HepG2 (cell line): ENCODE measurements around the gene SPAAR. TPM values are rescaled to one million over a fixed set of nuclear protein-coding genes. Genes with fewer than 3 reads are reported as not detected.

ENCODE experiments used
- ATAC-seq: fragments of 200-7000 bp; cut with Tn5 transposase; 3 replicates; pipeline ENCODE4 v1.9.1; 2020; ENCODE audit warnings: mild to moderate bottlenecking, moderate library complexity
- BruUV-seq: library from RNA; stranded (reverse); fragments of 400-500 nt; replicated peaks from 2 replicates; lab custom pipeline; 2021; lab: Mats Ljungman, UMichigan
- CTCF ChIA-PET: fragments of 300-600 bp; formaldehyde crosslinking; extraction: SDS; loops from one replicate; lab custom pipeline; 2021; ENCODE audit warnings: low total read pairs, inconsistent platforms, low intra/inter-chr PET ratio; lab: Yijun Ruan, JAX
- POLR2A ChIA-PET: fragments of 350-600 bp; sonication (Branson Sonifier 250); formaldehyde crosslinking; loops from one replicate; lab custom pipeline; 2020; ENCODE audit warnings: antibody characterized with exemption, inconsistent platforms; lab: Yijun Ruan, JAX
- DNase-seq: peaks from one replicate; pipeline ENCODE4 v3.0.0-alpha.2; 2015; ENCODE audit warnings: low spot score
- FAIRE-seq: peaks from 3 replicates; lab custom pipeline; 2011; peaks lifted over from hg19 to GRCh38; lab: Jason Lieb, UNC
- H2AFZ ChIP-seq: one replicate; pipeline ENCODE4 v1.6.1; 2011; ENCODE audit warnings: low read length, inconsistent platforms
- H3K27ac ChIP-seq: fragments of 300-600 bp; 3 replicates; pipeline ENCODE4 v1.8.0; 2011; ENCODE audit warnings: mixed run types, mild to moderate bottlenecking, mixed read lengths, low read length, inconsistent platforms; ENCODE audit not compliant: insufficient read depth; ENCODE audit errors: extremely low read length
- H3K27me3 ChIP-seq, 2 experiments: fragments of 200-600 bp in 1 of 2; 2 replicates in 1 of 2; 3 replicates in 1 of 2; pipeline versions ENCODE4 v1.6.0 to v1.8.0; 2011; ENCODE audit warnings: low read length in 2 of 2, mild to moderate bottlenecking in 2 of 2, moderate library complexity in 2 of 2, inconsistent platforms in 1 of 2; ENCODE audit not compliant: insufficient read depth in 2 of 2, control insufficient read depth in 1 of 2
- H3K36me3 ChIP-seq, 2 experiments: fragments of 200-600 bp in 1 of 2; replicated peaks in 1 of 2; 2 replicates in 1 of 2; 3 replicates in 1 of 2; pipeline versions ENCODE4 v1.5.1 to v1.8.0; 2011; ENCODE audit warnings: low read length in 2 of 2, inconsistent platforms in 1 of 2; ENCODE audit not compliant: insufficient read depth in 2 of 2, control insufficient read depth in 1 of 2
- H3K4me1 ChIP-seq: 2 replicates; pipeline ENCODE4 v1.5.1; 2012; ENCODE audit warnings: low read length, inconsistent platforms; ENCODE audit not compliant: insufficient read depth
- H3K4me2 ChIP-seq: 2 replicates; pipeline ENCODE4 v1.6.0; 2011; ENCODE audit warnings: low read depth, low read length, inconsistent platforms
- H3K4me3 ChIP-seq, 3 experiments: fragments of 200-600 bp in 1 of 3; sonication (generic), shearing (Covaris generic) in 1 of 3; replicated peaks in 1 of 3; 2 replicates each; pipeline ENCODE4 v1.5.1; 2011 to 2016; ENCODE audit warnings: low read length in 3 of 3, inconsistent platforms in 2 of 3, low read depth in 2 of 3, mild to moderate bottlenecking in 2 of 3, control low read depth in 1 of 3, mixed read lengths in 1 of 3; ENCODE audit not compliant: insufficient read depth in 1 of 3
- H3K79me2 ChIP-seq: one replicate; pipeline ENCODE4 v1.6.1; 2011; ENCODE audit warnings: low read length, inconsistent platforms; ENCODE audit not compliant: insufficient read depth
- H3K9ac ChIP-seq: 2 replicates; pipeline ENCODE4 v1.6.0; 2011; ENCODE audit warnings: mild to moderate bottlenecking, low read depth, low read length, inconsistent platforms; ENCODE audit not compliant: insufficient read depth
- H3K9me3 ChIP-seq: 2 replicates; pipeline ENCODE4 v1.5.1; 2012; ENCODE audit warnings: mild to moderate bottlenecking, low read length
- H4K20me1 ChIP-seq: 2 replicates; pipeline ENCODE4 v1.6.0; 2011; ENCODE audit warnings: inconsistent platforms, mild to moderate bottlenecking, low read length, moderate library complexity; ENCODE audit not compliant: insufficient read depth
- AHDC1 ChIP-seq: sonication (generic); formaldehyde crosslinking; IDR thresholded peaks from 2 replicates; pipeline ENCODE4 v1.5.1; 2020; ENCODE audit warnings: mild to moderate bottlenecking, missing genetic modification reagents, borderline replicate concordance
- FOXO1 ChIP-seq: sonication (generic); formaldehyde crosslinking; IDR thresholded peaks from 2 replicates; pipeline ENCODE4 v1.4.0; 2020; ENCODE audit warnings: missing genetic modification reagents
- KMT2A ChIP-seq: sonication (generic); formaldehyde crosslinking; IDR thresholded peaks from 2 replicates; pipeline ENCODE4 v1.4.0; 2020; ENCODE audit warnings: missing genetic modification reagents
- MEIS1 ChIP-seq: sonication (generic); formaldehyde crosslinking; IDR thresholded peaks from 2 replicates; pipeline ENCODE4 v1.9.0; 2021; ENCODE audit warnings: mild to moderate bottlenecking, missing genetic modification reagents, moderate library complexity, borderline replicate concordance
- NONO ChIP-seq, 2 experiments: fragments of 450-650 bp in 1 of 2; sonication (generic) in 1 of 2; formaldehyde crosslinking in 1 of 2; IDR thresholded peaks in 1 of 2; conservative IDR thresholded peaks in 1 of 2; 2 replicates each; pipeline versions ENCODE4 v1.6.1 to v1.8.0; 2017 to 2022; ENCODE audit warnings: mild to moderate bottlenecking in 1 of 2, missing genetic modification reagents in 1 of 2, moderate library complexity in 1 of 2
- RCOR2 ChIP-seq: IDR thresholded peaks from 2 replicates; pipeline ENCODE4 v1.6.1; 2016; ENCODE audit warnings: missing biosample characterization, missing genetic modification reagents
- SMYD3 ChIP-seq: sonication (generic); formaldehyde crosslinking; IDR thresholded peaks from 2 replicates; pipeline ENCODE4 v1.8.1; 2023; ENCODE audit warnings: mild to moderate bottlenecking, missing genetic modification reagents
- ZNF510 ChIP-seq: sonication (generic); formaldehyde crosslinking; IDR thresholded peaks from 2 replicates; pipeline ENCODE4 v1.4.0; 2020; ENCODE audit warnings: low read depth, mild to moderate bottlenecking, missing genetic modification reagents
- ZNF572 ChIP-seq: sonication (generic); formaldehyde crosslinking; IDR thresholded peaks from 2 replicates; pipeline ENCODE4 v1.5.1; 2020; ENCODE audit warnings: mild to moderate bottlenecking, missing genetic modification reagents
- ZNF710 ChIP-seq: sonication (generic); formaldehyde crosslinking; IDR thresholded peaks from 2 replicates; pipeline ENCODE4 v1.5.0; 2020; ENCODE audit warnings: mild to moderate bottlenecking, missing genetic modification reagents, borderline replicate concordance
- ZSCAN25 ChIP-seq: sonication (generic); formaldehyde crosslinking; IDR thresholded peaks from 2 replicates; pipeline ENCODE4 v1.8.0; 2022; ENCODE audit warnings: mild to moderate bottlenecking, missing genetic modification reagents
- WGBS: methylation state at CpG from one replicate; pipeline ENCODE4 v1.1.6; 2017; ENCODE audit warnings: low lambda C conversion rate; 5-methylcytosine and 5-hydroxymethylcytosine counted together
- in situ Hi-C: cut with HindIII; loops from 2 replicates; pipeline ENCODE4 v1.10.0; 2017; ENCODE audit warnings: low pct_unique_long_range_greater_than_20kb; ENCODE audit not compliant: extremely low pct_ligation_motif_present
- intact Hi-C: fragments of 100-400 bp; cut with micrococcal nuclease; formaldehyde crosslinking; loops from one replicate; pipeline ENCODE4 v1.10.0; 2022; ENCODE audit not compliant: unreplicated experiment
- polyA plus RNA-seq, 8 experiments: library from polyadenylated mRNA; depleted of rRNA in 3 of 8; stranded (reverse) in 7 of 8; unstranded in 1 of 8; fragments of >200 nt; fragmentation: Illumina TruSeq in 4 of 8; extraction: Trizol in 4 of 8; gene quantifications; 2 replicates each; pipeline versions ENCODE4 v1.2.1 to v1.2.3, GENCODE V29; 2011 to 2016; ENCODE audit warnings: low read depth in 4 of 8, missing spikeins in 1 of 8, mixed read lengths in 1 of 8; ENCODE audit not compliant: insufficient read depth in 1 of 8
- total RNA-seq, 5 experiments: library from RNA; depleted of rRNA; stranded (reverse); fragments of >200 nt; fragmentation: Illumina TruSeq; extraction: Trizol; gene quantifications; 2 replicates each; pipeline ENCODE4 v1.2.3, GENCODE V29; 2016; ENCODE audit warnings: low read depth in 1 of 5
- TF ChIP-seq, protein P1 (sequence below): sonication (generic); formaldehyde crosslinking; IDR thresholded peaks from 2 replicates; pipeline ENCODE4 v1.9.0; 2021; ENCODE audit warnings: missing genetic modification reagents, mild to moderate bottlenecking, borderline replicate concordance
- TF ChIP-seq, protein P2 (sequence below): sonication (generic); formaldehyde crosslinking; IDR thresholded peaks from 2 replicates; pipeline ENCODE4 v1.8.1; 2023; ENCODE audit warnings: mild to moderate bottlenecking, missing genetic modification reagents

SPAAR gene
- total and polyA plus RNA-seq, 2 of the 13 experiments (the other 11 are each of a cell fraction or from before 2014, with no cell fraction given): 0.07 TPM; not detected in 1

GRCh38 chr9:35960039-35960655 lies 50.9 kb downstream of the SPAAR start:
- BruUV-seq: no TSS peak
- Histone ChIP-seq H3K36me3 (no peaks in the 10 kb centered on the region), H3K79me2 (no peaks in the 10 kb centered on the region), H3K9me3 (no peaks in the 10 kb centered on the region), H3K27me3 (peaks cover 0 to 33% of the 10 kb centered on the region in 2 experiments; a peak in 3 of 5 replicates), H3K9ac (no peak overlapping the region), H4K20me1 (no peaks in the 10 kb centered on the region), H2AFZ (no peak overlapping the region), H3K4me1 (no peaks in the 10 kb centered on the region), H3K4me2 (no peak overlapping the region), H3K4me3 (no peak overlapping the region), H3K27ac (no peak overlapping the region)
- intact Hi-C loops: no loop called here
- in situ Hi-C loops: no loop called here
- WGBS: 14% methylated on average over 2 of the region's 3 CpGs
- no peak for FAIRE-seq
- CTCF ChIA-PET: no interaction called here
- no peak for DNase-seq
- POLR2A ChIA-PET: no interaction called here
- ATAC-seq: no peak
- TF ChIP-seq AHDC1 (CRISPR knock-in tag): no peak
- TF ChIP-seq ZNF710 (CRISPR knock-in tag): no peak
- TF ChIP-seq, protein P1, sequence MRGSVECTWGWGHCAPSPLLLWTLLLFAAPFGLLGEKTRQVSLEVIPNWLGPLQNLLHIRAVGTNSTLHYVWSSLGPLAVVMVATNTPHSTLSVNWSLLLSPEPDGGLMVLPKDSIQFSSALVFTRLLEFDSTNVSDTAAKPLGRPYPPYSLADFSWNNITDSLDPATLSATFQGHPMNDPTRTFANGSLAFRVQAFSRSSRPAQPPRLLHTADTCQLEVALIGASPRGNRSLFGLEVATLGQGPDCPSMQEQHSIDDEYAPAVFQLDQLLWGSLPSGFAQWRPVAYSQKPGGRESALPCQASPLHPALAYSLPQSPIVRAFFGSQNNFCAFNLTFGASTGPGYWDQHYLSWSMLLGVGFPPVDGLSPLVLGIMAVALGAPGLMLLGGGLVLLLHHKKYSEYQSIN (CRISPR knock-in tag): no peak
- TF ChIP-seq, protein P2, sequence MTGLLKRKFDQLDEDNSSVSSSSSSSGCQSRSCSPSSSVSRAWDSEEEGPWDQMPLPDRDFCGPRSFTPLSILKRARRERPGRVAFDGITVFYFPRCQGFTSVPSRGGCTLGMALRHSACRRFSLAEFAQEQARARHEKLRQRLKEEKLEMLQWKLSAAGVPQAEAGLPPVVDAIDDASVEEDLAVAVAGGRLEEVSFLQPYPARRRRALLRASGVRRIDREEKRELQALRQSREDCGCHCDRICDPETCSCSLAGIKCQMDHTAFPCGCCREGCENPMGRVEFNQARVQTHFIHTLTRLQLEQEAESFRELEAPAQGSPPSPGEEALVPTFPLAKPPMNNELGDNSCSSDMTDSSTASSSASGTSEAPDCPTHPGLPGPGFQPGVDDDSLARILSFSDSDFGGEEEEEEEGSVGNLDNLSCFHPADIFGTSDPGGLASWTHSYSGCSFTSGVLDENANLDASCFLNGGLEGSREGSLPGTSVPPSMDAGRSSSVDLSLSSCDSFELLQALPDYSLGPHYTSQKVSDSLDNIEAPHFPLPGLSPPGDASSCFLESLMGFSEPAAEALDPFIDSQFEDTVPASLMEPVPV: no peak
- no peak for TF ChIP-seq SMYD3 (CRISPR knock-in tag)
- TF ChIP-seq ZNF510: no peak
- no peak for TF ChIP-seq ZNF572 (CRISPR knock-in tag)
- no peak for TF ChIP-seq KMT2A (CRISPR knock-in tag)
- TF ChIP-seq FOXO1 (CRISPR knock-in tag): no peak
- TF ChIP-seq RCOR2: no peak
- no peak for TF ChIP-seq NONO (IDR thresholded peaks at IDR 0.05)
- TF ChIP-seq NONO (CRISPR knock-in tag; conservative IDR thresholded peaks at IDR 0.05): no peak
- TF ChIP-seq MEIS1 (CRISPR knock-in tag): no peak
- TF ChIP-seq ZSCAN25 (CRISPR knock-in tag): no peak
